NK-92 (cell line): Measurements from ENCODE around the gene MIF.
"Not testable (repeated sequence)": the region's sequence is repeated elsewhere in the genome, so short reads cannot be mapped to it uniquely, and the experiment has no call there.

Experiments
- DNase-seq: peaks from one replicate; lab custom pipeline; 2025; ENCODE audit not compliant: unreplicated experiment; lab: John Stamatoyannopoulos, UW

MIF gene

DNA sequence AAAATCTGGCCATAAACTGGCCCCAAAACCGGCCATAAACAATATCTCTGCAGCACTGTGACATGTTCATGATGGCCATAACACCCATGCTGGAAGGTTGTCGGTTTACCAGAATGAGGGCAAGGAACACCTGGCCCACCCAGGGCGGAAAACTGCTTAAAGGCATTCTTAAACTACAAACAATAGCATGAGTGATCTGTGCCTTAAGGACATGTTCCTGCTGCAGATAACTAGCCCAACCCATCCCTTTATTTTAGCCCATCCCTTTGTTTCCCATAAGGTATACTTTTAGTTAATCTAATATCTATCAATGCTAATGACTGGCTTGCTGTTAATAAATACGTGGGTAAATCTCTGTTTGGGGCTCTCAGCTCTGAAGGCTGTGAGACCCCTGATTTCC, 6.0 kb downstream of the MIF start:
- DNase-seq: not testable (repeated sequence)

DNA sequence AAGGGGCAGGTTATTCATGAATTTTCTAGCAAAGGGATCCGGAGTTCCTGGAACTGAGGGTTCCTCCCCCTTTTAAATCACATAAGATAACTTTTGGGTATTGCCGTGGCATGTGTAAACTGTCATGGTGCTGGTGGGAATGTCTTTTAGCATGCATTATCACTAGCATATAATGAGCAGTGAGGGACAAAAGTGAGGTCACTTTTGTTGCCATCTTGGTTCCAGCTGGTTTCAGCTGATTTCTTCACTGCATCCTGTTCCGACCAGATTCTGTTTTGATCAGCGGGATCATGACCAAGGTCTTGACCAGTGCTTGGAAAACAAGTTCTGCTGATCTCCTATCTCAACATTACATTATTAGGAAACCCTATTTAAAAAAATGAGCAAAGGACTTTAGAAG, 7.4 kb downstream of the MIF start:
- no peak for DNase-seq

DNA sequence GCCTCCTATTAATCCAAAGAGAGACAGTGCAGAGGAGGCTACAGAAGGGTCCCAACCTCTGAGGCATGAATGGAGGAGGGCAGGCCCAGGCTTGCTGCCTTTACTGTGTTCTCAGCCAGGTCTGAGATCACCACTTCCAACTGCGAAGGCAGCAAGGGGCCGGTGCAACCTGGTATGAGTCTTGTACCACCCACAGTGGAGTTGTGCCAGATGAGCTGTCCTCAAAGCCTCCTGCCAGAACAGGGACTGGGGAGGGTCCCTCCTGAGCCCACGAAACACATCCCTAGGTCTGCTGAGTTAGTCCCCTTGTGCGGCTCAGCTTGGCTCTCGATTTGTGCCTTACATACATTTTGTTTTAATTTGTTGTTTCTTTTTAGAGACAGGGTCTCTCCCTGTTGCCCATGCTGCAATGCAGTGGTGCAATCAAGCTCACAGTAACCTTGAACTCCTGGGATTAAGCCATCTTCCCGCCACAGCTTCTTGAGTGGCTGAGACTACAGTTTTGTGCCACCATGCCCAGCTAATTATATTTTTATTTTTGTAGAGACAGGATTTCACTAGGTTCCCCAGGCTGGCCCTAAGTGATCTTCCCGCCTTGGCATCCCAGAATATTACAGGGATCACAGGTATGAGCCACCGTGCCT, 9.3 kb downstream of the MIF start:
- no peak for DNase-seq

DNA sequence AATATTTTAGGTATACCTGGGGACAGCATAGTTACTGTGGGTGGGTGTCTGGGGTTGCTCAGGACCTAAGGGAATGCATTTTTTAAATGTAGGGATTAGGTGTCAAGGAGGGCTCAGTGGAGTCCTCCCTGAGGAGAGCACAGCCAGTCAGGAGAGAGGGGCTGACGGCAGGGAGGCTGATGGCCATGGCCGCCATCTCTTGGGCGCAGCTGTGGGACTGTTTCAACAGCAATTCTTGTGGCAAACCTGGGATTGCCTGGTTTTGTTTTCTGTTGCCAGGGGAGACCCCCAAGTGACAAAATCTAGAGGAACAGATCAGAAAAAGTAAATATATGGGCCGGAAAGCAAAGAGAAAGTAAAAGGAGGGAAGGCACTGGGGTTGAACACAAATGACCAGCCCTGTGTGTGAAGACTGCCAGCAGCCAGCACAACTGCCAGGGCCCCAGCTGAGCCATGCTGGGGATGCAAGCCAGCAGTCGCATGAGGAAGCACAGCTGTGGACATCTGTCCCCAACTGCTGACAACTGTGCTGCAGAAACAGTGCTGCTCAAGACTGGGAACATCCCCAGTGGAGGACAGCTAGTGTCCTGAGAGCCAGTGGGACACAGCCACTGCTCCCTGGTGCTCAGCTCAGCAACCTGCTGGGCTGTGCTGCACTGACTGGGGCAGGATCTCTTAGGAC, 10.5 kb downstream of the MIF start:
- no peak for DNase-seq

DNA sequence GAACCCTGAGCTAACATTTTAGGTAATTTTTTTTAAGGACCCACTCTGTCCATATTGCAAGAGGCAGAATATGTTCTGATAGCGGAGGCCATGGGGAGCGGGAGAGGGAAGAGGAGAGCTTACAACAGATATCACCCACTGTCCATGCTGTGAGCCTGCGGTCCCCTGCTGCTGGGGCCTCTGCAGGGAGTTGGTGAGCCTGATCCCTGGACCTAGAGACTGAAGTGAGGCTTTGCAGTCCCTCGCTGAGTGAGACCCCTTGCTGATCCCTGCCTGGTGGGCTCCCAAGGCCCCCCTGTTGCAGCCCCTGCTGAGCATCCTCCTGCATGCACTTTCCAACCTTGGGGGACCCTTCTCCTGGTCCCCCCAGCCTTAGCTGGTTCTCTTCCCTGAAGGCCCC, 12.5 kb downstream of the MIF start:
- DNase-seq: no peak

DNA sequence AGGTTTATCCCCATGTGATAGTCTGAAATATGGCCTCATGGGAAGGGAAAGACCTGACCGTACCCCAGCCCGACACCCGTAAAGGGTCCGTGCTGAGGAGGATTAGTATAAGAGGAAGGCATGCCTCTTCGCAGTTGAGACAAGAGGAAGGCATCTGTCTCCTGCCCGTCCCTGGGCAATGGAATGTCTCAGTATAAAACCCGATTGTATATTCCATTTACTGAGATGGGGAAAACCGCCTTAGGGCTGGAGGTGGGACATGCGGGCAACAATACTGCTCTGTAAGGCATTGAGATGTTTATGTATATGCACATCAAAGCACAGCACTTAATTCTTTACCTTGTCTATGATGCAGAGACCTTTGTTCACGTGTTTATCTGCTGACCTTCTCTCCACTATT, 13.2 kb downstream of the MIF start:
- not testable (repeated sequence) for DNase-seq

DNA sequence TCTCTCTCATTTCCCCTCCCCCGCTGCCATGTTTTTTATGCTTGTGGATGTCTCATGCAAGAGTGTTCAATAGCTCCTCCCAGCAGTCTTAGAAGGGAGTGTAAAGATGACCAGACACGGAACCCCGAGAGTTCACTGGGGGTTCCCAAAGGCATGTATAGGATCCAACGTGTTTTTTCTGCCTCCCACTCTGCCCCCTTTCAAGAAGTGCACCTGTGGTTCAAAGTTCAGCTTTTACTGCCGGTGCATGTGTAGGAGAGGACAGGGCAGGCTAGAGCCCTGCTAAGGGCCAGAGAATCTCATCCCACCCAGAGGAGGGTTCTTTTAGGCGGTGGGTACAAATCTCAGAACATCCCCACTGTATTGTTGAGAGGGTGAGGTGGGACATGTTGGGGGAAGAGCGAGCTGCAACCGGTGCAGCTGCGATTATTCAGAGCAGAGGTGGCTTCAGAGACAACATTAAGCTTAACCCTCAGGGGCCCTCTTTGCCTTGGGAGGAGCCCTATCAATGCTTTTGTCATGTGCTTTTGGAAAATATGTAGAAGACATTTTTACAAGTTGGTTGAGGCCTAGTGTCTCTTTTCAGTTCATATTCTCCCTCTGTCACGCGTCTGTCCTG, 14.5 kb downstream of the MIF start:
- DNase-seq: no peak

DNA sequence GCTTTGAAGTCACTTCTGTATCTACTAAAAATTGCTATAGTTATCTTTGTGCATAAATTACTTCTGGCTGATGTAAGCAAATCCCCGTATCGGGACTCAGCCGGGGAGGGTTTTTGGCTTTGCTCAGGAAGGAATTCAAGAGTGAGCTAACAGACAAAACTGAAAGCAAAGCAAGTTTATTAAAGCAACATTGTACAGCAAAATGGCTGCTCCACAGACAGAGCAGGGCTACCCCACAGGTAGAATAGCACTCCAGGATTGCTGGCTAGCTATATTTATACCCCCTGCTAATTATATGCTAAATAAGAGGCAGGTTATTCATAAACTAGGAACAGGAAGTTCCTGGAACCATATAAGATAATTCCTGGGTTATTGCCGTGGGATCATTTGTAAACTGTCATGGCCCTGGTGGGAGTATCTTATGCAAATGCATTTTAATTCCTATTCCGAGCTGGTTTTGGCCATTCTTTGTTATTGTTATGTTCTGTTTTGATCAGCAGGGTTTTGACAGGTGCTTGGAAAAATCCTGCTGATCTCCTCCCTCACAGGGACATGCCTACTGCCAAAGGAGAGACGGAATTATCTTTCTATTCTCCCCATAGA, 15.2 kb downstream of the MIF start:
- DNase-seq: no peak

DNA sequence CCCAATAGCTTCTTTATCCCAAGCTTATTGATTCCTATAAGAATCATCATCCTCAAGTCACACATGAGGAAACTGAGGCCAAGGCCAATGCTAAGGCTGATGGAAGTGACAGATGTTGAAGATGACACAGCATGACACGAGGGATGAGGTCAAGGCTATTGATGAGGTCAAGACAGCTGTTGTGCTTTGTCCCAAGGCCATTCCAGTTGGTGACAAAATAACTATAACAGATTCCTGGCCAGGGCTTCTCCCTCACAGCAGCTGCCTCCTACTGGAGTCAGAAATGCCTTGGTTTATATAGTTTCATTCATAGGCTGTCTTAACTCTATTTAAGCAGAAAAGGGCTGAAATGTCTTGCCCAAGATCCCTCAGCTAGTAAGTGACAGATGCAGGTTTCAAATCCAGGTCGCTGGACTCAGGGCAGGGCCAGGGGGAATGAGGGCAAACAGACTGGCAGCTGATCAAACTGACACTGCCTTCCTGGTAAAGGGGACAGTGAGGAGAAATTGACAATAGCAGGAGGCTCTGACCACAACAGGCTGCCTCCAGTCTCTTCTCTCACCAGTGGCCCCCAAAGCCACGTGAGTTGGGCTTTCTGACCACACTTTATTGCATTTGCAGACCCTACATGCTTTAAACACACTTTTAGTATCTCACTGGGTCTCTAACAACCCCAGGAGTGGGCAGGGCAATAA, 16.5 kb downstream of the MIF start:
- no peak for DNase-seq

DNA sequence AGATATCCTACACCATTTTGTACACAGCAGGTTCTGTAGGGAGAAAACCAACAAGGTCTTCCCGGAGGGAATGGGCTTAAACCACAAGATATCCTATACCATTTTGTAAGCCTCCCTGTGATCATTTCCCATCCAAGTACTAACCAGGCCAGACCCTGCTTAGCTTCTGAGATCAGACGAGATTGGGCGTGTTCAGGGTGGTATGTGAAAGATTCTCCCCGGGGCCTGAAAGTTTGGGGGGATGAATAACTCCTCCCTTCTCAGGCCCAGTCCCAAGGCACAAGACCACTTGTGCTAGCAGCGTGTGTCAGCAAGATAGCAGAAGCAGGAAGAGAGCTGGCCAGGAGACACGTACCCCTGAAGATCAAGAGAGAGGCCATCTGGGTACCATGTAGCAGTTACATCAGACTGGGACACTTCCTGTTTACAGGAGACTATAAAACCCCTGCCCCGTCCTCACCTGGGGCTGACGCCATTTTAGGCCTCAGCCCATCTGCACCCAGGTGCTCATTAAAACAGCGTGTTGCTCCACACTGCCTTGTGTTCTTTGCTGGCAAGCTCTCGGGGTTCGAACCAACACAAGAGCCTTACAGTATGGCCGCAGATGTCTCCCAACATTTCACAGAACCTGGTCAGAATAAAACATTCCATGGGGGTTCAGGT, 17.3 kb downstream of the MIF start:
- DNase-seq: no peak

DNA sequence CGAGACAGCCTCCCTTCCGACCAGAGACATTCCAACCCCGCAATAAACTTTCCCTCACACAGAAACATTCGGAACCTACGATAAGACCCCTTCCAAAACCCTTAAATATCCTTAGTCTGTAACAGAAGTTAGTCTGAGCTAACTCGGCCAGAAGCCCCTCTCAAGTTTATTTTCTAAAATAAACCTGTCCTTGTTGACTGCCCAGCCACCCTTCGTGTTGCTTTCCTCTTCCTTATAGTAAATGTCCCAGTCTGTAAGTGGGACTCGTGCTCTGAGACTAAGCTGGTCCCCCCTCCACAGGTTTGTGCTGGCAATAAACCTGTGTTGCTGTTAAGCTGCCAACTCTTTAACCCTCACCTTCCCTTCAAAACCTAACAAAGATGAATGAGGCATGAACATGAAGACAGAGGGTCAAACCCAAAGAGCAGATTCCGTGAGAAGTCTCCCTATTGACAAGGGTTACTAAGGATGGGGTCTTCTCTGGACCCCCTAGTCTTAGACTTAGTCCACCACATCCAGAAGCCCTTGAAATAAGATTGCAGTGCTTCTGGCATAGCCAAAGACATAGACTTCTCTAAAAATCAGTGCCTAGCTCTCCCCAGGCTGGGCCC, 18.2 kb downstream of the MIF start:
- no peak for DNase-seq

DNA sequence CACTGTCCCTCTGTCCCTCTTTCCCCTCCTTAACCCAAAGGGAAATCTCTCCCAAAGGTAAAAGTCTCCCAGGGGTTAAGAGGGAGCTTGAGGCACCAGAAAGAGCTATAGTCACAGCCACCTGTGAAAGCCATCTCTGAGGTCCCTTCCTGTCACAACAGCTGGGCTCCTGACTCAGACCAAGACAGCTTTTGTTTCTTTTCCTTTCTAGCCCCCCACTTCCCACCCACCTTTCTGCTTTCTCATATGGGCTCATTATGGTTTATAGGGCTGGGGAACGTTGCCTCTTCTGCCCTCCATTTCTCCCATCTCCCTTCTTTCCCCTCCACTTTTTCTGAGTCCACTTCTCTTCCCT, 19.1 kb downstream of the MIF start:
- DNase-seq: no peak

DNA sequence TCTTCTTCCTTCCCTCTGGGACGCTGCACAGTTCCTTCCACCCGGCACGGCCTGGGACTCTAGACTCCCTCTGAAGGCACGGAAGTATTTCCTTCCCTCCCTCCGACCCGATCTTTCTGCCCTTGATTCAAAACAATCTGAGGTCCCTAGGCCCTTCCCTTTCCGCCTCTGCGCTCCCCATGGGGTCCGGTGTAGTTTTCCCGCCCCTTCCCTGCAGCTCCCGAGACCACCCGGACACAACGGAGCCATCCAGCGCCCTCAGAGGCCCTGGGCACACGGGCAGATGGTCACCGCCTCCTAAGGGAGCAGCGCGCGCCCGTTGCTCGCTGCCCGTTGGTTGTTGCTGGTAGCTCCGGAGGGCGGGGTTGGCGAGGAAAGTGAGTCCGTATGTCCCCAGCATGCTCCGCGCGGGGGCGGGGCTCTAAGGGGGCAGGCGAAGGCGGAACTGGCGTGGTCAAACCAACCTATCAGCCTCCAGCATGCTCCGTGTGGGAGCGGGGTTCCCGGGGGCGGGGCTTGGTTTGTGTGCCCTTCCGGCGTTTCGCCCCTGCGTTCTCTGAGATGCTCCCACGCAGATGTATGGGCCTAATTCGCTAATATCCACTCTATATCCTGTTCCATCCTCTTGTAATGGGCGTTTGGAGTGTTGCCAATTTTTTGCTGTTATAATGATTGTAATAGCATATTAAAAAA, 19.6 kb downstream of the MIF start:
- peak; percentile 90 for DNase-seq

DNA sequence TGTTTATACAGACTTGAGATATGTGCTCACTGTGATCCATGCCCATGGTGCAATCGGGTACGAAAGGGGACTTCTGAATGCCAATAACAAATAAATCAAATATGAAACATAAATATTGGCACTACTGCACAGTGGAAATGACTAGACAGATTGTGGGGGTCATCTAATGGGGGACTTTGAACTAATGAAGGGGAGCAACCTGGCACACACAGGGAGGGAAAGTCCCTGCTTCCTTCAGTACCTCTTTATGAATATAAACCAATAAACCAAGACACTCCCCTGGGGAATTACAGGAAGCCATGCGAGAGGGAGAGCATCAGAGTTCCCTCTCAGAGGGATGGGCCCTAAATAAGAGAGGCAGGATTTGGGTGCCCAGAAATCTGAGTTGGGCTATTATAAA, 21.1 kb downstream of the MIF start:
- no peak for DNase-seq

DNA sequence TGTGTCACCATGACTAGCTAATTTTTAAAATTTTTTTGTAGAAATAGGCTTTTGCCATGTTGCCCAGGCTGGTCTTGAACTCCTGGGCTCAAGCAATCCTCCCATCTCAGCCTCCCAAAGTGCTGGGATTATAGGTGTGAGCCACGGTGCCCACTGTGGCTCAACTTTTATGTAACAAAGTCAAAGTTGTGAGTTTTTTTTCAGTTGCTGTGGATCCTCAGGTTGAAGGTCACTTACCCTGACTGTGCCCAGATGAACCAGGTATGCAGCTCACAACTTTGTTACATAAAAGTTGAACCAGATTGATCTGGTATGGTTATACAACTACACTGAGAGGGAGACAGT, 26.1 kb downstream of the MIF start:
- DNase-seq: not testable (repeated sequence)

DNA sequence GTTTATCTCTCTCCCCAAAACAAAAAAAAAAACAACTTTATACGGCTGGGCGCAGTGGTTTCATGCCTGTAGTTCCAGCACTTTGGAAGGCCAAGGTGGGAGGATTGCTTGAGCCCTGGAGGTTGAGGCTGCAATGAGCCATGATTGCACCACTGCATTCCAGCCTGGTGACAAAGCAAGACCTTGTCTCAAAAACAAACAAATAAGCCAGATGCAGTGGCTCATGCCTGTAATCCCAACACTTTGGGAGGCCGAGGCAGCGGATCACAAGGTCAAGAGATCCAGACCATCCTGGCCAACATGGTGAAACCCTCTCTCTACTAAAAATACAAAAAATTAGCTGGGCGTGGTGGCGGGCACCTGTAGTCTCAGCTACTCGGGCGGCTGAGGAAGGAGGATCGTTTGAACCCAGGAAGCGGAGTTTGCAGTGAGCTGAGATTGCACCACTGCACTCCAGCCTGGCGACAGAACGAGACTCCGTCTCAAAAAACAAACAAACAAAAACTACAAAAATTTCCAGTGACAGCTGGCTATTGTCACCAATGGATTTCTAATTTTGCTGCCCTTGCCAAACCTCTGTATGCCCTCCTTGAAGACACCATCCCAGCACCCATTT, 27.5 kb downstream of the MIF start:
- not testable (repeated sequence) for DNase-seq

DNA sequence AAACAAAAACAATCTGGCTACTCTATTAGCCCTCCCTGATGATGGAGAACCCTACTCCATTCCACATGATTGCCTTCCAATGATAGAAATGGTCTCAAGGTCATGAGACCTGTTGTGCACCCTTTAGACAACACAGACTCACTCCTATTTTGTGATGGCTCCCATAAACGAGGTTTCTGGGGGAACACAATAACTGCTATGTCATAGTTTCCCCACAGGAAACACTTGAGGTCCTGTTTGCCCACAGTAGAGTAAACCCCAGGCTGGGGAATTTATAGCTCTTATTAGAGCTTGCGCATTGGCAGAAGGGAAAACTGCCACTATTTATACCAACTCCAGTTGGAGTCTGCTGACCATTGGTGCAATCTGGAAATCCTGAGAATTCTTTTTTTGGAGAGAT, 28.7 kb downstream of the MIF start:
- no peak for DNase-seq

DNA sequence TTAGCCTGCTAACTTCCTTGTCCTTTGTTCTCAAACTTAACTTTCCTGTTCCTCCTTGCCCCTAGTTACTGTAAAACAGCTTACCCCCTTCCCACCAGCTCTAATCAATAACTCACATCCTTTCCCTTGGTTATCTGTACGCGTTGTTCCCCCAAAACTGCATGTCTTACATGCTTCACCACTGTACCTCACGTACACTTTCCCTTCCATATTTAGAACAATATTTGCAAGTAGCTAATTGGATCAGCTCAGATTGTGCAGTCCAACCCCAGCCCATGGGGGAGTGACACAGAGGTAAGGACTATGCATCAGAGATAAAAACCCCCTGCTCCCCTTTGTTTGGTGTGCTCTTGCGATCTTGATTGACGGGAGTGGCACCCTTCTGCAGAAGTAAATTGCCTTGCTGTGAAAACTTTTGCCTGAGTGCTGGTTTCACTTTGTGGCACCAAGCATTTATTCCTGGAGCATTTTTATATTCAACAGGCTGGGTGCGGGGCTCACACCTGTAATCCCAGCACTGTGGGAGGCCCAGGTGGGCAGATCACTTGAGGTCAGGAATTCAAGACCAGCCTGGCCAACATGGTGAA, 30.9 kb downstream of the MIF start:
- DNase-seq: no peak

DNA sequence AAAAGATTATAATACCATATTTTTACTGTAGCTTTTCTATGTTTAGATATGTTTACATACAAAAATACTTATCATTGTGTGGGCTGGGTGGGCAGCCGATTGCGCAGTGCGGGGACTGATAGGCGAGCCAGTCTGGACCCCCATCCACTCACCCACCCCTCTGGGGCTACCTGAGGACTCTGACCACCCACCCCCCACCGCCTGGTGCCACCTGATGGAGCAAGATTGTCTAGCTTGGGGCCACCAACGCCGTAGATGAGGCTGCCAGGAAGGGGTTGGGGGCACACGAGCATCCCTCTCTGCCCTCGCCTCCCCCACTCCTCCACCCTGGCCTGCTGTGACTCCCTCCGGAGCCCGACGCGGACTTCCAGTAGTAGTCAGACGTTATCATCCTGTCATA, 32.4 kb downstream of the MIF start:
- DNase-seq: no peak
